ENCODE results near the gene NCAPD2. TPM values are rescaled to one million over a fixed set of nuclear protein-coding genes. Genes with fewer than 3 reads are reported as not detected.

NCAPD2 gene
- polyA plus RNA-seq, 3 donors, result 6.2 to 15.0 (median 8.3) TPM

- no peak overlapping the region for H3K4me2 ChIP-seq (replicated peaks; ENCODE audit: extremely low read depth, low read length, poor library complexity, severe bottlenecking)
- peaks cover 25% of the 10 kb centered on the region for H3K79me2 ChIP-seq (ENCODE audit: insufficient read depth, low read length)
- peak overlapping the region in 3 of 7 donors; percentile 2 to 71 (median 27) for H3K27ac Mint-ChIP-seq
- H3K27me3 Mint-ChIP-seq (ENCODE audit: low read depth in 3 of 3), result peaks cover 0 to 2% (median 1%) of the 10 kb centered on the region in 3 donors
- no peak for DNase-seq
- H3K9me3 ChIP-seq (replicated peaks in 1 of 2; ENCODE audit: control insufficient read depth in 1 of 2, insufficient read depth in 1 of 2, low read length in 2 of 2), result no peaks in the 10 kb centered on the region
- peaks cover 32 to 52% of the 10 kb centered on the region in 2 donors for H3K36me3 ChIP-seq (replicated peaks in 1 of 2; ENCODE audit: control insufficient read depth in 1 of 2, insufficient read depth in 2 of 2, low read length in 2 of 2)
- peaks cover 74% of the 10 kb centered on the region for H3K4me1 Mint-ChIP-seq
- WGBS (ENCODE audit: insufficient coverage), result 85% methylated on average over 4 of the region's 6 CpGs
- H4K20me1 ChIP-seq (ENCODE audit: insufficient read depth, low read length), result peaks cover 26% of the 10 kb centered on the region
- H3K27me3 ChIP-seq (ENCODE audit: control insufficient read depth in 2 of 2, insufficient read depth in 2 of 2, low read length in 2 of 2), result no peaks in the 10 kb centered on the region
- peaks cover 68 to 70% of the 10 kb centered on the region in 2 donors for H3K36me3 Mint-ChIP-seq
- H3K27ac ChIP-seq (ENCODE audit: low read depth in 1 of 2, low read length in 2 of 2), result peak overlapping the region in 1 of 2 donors; percentile 85
- peaks cover 53 to 62% of the 10 kb centered on the region in 2 donors for H3K4me1 ChIP-seq (ENCODE audit: control insufficient read depth in 1 of 2, insufficient read depth in 2 of 2, low read length in 2 of 2)
- H3K4me3 ChIP-seq (replicated peaks in 1 of 3; ENCODE audit: low read depth in 2 of 3, low read length in 3 of 3), result no peak overlapping the region
- no peaks in the 10 kb centered on the region for H3K9me3 Mint-ChIP-seq
- intact Hi-C loops (cut with micrococcal nuclease), result loop anchor here (5.0 kb wide), 4 partner anchors 37 to 142 kb away; partner anchors contain the start of gene IFFO1 (in 1 of the 2)
- no peak overlapping the region for H2AFZ ChIP-seq (ENCODE audit: insufficient read depth, low read depth, low read length, poor library complexity, severe bottlenecking)
- no peak for TF ChIP-seq CTCF (IDR thresholded peaks at IDR 0.05)
- H3K9ac ChIP-seq (ENCODE audit: insufficient read depth, low read length, poor library complexity, severe bottlenecking), result no peak overlapping the region
- no peak overlapping the region for H3K4me3 Mint-ChIP-seq
Observed at GRCh38 chr12:6463858-6464257, 30.0 kb upstream of the NCAPD2 start.

- no peak overlapping the region for H3K4me2 ChIP-seq (replicated peaks; ENCODE audit: extremely low read depth, low read length, poor library complexity, severe bottlenecking)
- no peak overlapping the region for H3K4me3 ChIP-seq (replicated peaks in 1 of 3; ENCODE audit: low read depth in 2 of 3, low read length in 3 of 3)
- H3K79me2 ChIP-seq (ENCODE audit: insufficient read depth, low read length), result peaks cover 32% of the 10 kb centered on the region
- DNase-seq, result no peak
- peak overlapping the region in 1 of 2 donors; percentile 85 for H3K27ac ChIP-seq (ENCODE audit: low read depth in 1 of 2, low read length in 2 of 2)
- no peak for TF ChIP-seq CTCF (IDR thresholded peaks at IDR 0.05)
- no peak overlapping the region for H2AFZ ChIP-seq (ENCODE audit: insufficient read depth, low read depth, low read length, poor library complexity, severe bottlenecking)
- Mint-ChIP-seq H3K36me3 (peaks cover 65 to 68% of the 10 kb centered on the region in 2 donors), H3K9me3 (no peaks in the 10 kb centered on the region), H3K27ac (peak overlapping the region in 5 of 7 donors; percentile 1 to 71 (median 8)), H3K4me3 (no peak overlapping the region), H3K4me1 (peaks cover 74% of the 10 kb centered on the region), H3K27me3 (ENCODE audit: low read depth in 3 of 3) (peaks cover 0 to 2% (median 1%) of the 10 kb centered on the region in 3 donors)
- intact Hi-C loops (cut with micrococcal nuclease), result loop anchor here (5.0 kb wide), 4 partner anchors 37 to 142 kb away; partner anchors contain the start of gene IFFO1 (in 1 of the 2)
- no peaks in the 10 kb centered on the region for H3K27me3 ChIP-seq (ENCODE audit: control insufficient read depth in 2 of 2, insufficient read depth in 2 of 2, low read length in 2 of 2)
- H3K9me3 ChIP-seq (replicated peaks in 1 of 2; ENCODE audit: control insufficient read depth in 1 of 2, insufficient read depth in 1 of 2, low read length in 2 of 2), result no peaks in the 10 kb centered on the region
- WGBS (ENCODE audit: insufficient coverage), result 94% methylated on average over 8 of the region's 8 CpGs
- peaks cover 32% of the 10 kb centered on the region for H4K20me1 ChIP-seq (ENCODE audit: insufficient read depth, low read length)
- peaks cover 53 to 62% of the 10 kb centered on the region in 2 donors for H3K4me1 ChIP-seq (ENCODE audit: control insufficient read depth in 1 of 2, insufficient read depth in 2 of 2, low read length in 2 of 2)
- H3K9ac ChIP-seq (ENCODE audit: insufficient read depth, low read length, poor library complexity, severe bottlenecking), result no peak overlapping the region
- H3K36me3 ChIP-seq (replicated peaks in 1 of 2; ENCODE audit: control insufficient read depth in 1 of 2, insufficient read depth in 2 of 2, low read length in 2 of 2), result peaks cover 26 to 45% of the 10 kb centered on the region in 2 donors
Observed at GRCh38 chr12:6464531-6464930, 29.4 kb upstream of the NCAPD2 start.

Data from CD14-positive monocyte (primary cell).